ENCODE measurements around the gene RCN2. TPM values are rescaled to one million over a fixed set of nuclear protein-coding genes. Genes with fewer than 3 reads are reported as not detected.

Gene RCN2
- total and polyA plus RNA-seq, 2 donors (not counting 3 experiments of a cell fraction or from before 2014, with no cell fraction given): 45.2 to 71.9 TPM

DNA sequence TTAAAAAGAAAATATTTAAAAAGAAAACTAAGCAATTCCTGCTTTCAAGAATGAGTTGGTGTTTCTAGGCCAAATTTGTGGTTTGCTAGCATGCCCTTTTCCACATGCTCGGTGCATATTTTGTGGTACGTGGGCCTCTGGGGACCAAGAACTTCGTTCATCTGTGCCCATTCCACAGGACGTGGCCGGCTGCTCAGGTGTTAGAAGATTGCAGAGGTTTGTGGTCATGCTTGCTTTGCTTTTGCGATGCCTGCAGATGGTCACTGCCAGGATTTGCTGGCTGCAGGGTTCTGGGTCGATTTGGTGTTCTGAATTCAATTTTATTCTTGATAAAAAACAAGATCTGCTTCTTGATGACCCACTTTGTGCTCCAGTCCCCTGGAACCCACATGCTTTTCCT is 70.9 kb downstream of the RCN2 start:
- H3K36me3 ChIP-seq (ENCODE audit: control insufficient read depth in 2 of 2, extremely low read depth in 1 of 2, insufficient read depth in 2 of 2, low read length in 2 of 2): no peaks in the 10 kb centered on the region
- dilution Hi-C loops (cut with MboI; ENCODE audit: extremely low pct_ligation_motif_present, low sequenced_read_pairs) (no loop called here), intact Hi-C loops (cut with micrococcal nuclease) (no loop called here)
- no peaks in the 10 kb centered on the region for H4K20me1 ChIP-seq (replicated peaks; ENCODE audit: control insufficient read depth, extremely low read depth, insufficient read depth, low read length)
- no peaks in the 10 kb centered on the region for H3K4me1 ChIP-seq (ENCODE audit: control insufficient read depth, extremely low read depth, insufficient read depth, low read length)
- H3K9me1 ChIP-seq (replicated peaks; ENCODE audit: control insufficient read depth, extremely low read depth, insufficient read depth, low read length): no peaks in the 10 kb centered on the region
- H3K79me2 ChIP-seq (ENCODE audit: control insufficient read depth, insufficient read depth, low read length): no peaks in the 10 kb centered on the region
- TF ChIP-seq POLR2AphosphoS5 (IDR thresholded peaks at IDR 0.05; ENCODE audit: insufficient read depth, low read depth, low read length) (no peak), MAX (IDR thresholded peaks at IDR 0.05; ENCODE audit: insufficient read depth, insufficient read length) (no peak), POLR2A (IDR thresholded peaks at IDR 0.05; ENCODE audit: low read depth, low read length) (no peak), CTCF (IDR thresholded peaks at IDR 0.05; ENCODE audit: extremely low read depth in 1 of 2, insufficient read depth in 1 of 2, low read depth in 1 of 2, low read length in 2 of 2) (no peak), JUN (IDR thresholded peaks at IDR 0.05; ENCODE audit: borderline replicate concordance, insufficient read depth, insufficient read length, low read depth) (no peak), FOS (IDR thresholded peaks at IDR 0.05; ENCODE audit: borderline replicate concordance, insufficient read depth, low read length) (no peak), GATA2 (IDR thresholded peaks at IDR 0.05; ENCODE audit: insufficient read depth, insufficient read length, low read depth, low read length) (no peak), MYC (IDR thresholded peaks at IDR 0.05; ENCODE audit: low read depth, low read length) (no peak), EZH2 (IDR thresholded peaks at IDR 0.05; ENCODE audit: borderline replicate concordance, low read depth, low read length, severe bottlenecking) (no peak)
- DNase-seq (ENCODE audit: low read depth, low spot score) (no peak), FAIRE-seq (no peak)
- no peak overlapping the region for H3K9ac ChIP-seq (replicated peaks; ENCODE audit: extremely low read depth, insufficient read depth, low read length)
- H3K27ac ChIP-seq (ENCODE audit: insufficient read depth, low read depth, low read length): no peak overlapping the region
- no peak overlapping the region for H2AFZ ChIP-seq (ENCODE audit: low read depth, low read length)
- ChIA-PET POLR2A (no interaction called here), CTCF (no interaction called here)
- peaks cover 1 to 2% of the 10 kb centered on the region in 2 experiments for H3K27me3 ChIP-seq (ENCODE audit: control insufficient read depth in 2 of 2, insufficient read depth in 2 of 2, low read length in 2 of 2)
- BruUV-seq (replicated peaks): no TSS peak
- H3K4me3 ChIP-seq (replicated peaks in 1 of 3; ENCODE audit: insufficient read depth in 1 of 3, low read depth in 1 of 3, low read length in 3 of 3): no peak overlapping the region
- H3K9me3 ChIP-seq (replicated peaks; ENCODE audit: control insufficient read depth, insufficient read depth, low read length): no peaks in the 10 kb centered on the region
- no peak overlapping the region for H3K4me2 ChIP-seq (ENCODE audit: insufficient read depth, low read length)
